ENCODE measurements around the gene NFATC1. TPM values are rescaled to one million over a fixed set of nuclear protein-coding genes. Genes with fewer than 3 reads are reported as not detected.

NFATC1 gene
- total and polyA plus RNA-seq, 8 donors: 3.4 to 7.9 (median 4.4) TPM

- Histone ChIP-seq H3K36me3 (no peaks in the 10 kb centered on the region), H3K4me3 (no peak overlapping the region), H3K4me1 (no peaks in the 10 kb centered on the region), H3K27ac (no peak overlapping the region), H3K9me3 (no peaks in the 10 kb centered on the region), H3K27me3 (no peaks in the 10 kb centered on the region)
- FAIRE-seq: no peak
- intact Hi-C loops (cut with DNase I): no loop called here
- ATAC-seq: no peak
- no peak for TF ChIP-seq CTCF (IDR thresholded peaks at IDR 0.05)
- peak in 1 of 6 donors; percentile 51 for DNase-seq
- 89 to 90% methylated on average over 24 of the region's 24 CpGs for WGBS, 2 donors
These were observed 20.4 kb downstream of the NFATC1 start for GRCh38 chr18:79416022-79416676.

- DNase-seq (peak in 1 of 6 donors; percentile 70), ATAC-seq (no peak), FAIRE-seq (no peak)
- no peak for TF ChIP-seq CTCF (IDR thresholded peaks at IDR 0.05)
- WGBS, 2 donors: 87 to 94% methylated on average over 12 of the region's 12 CpGs
- Histone ChIP-seq H3K36me3 (no peaks in the 10 kb centered on the region), H3K27me3 (no peaks in the 10 kb centered on the region), H3K4me3 (no peak overlapping the region), H3K27ac (no peak overlapping the region), H3K4me1 (no peaks in the 10 kb centered on the region), H3K9me3 (no peaks in the 10 kb centered on the region)
- intact Hi-C loops (cut with DNase I): no loop called here
These were observed 20.9 kb downstream of the NFATC1 start for GRCh38 chr18:79416677-79417052.

GRCh38 chr18:79418236-79418635 lies 22.5 kb downstream of the NFATC1 start:
- no peaks in the 10 kb centered on the region for H3K4me1 ChIP-seq
- H3K9me3 ChIP-seq: no peaks in the 10 kb centered on the region
- DNase-seq: peak in 1 of 6 donors; percentile 61
- intact Hi-C loops (cut with DNase I): no loop called here
- no peak for TF ChIP-seq CTCF (IDR thresholded peaks at IDR 0.05)
- no peak overlapping the region for H3K27ac ChIP-seq
- WGBS, 2 donors: 91 to 92% methylated on average over 19 of the region's 19 CpGs
- no peaks in the 10 kb centered on the region for H3K36me3 ChIP-seq
- H3K4me3 ChIP-seq: no peak overlapping the region
- ATAC-seq: no peak
- FAIRE-seq: no peak
- no peaks in the 10 kb centered on the region for H3K27me3 ChIP-seq

DNA sequence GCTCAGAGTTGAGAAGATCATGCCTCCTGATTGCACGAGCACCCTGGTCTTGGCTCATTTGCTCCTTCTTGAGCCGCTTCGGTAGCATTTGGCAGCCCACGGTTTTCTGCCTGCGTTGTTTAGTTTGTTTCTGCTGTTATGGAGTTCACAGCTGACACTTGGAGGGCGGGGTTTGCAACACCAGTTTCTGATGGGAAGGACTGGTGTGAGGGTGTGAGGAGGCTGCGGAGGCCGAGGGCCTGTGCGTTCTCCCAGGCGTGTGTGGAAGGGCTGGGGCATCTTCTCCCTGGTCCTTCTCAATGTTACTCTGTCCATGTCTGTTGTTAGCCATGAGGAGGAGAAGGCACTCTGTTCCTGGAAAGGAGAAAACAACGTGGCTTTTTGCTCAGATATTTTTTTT lies 22.9 kb downstream of the NFATC1 start:
- 83 to 92% methylated on average over 11 of the region's 11 CpGs for WGBS, 2 donors
- no peak for DNase-seq
- no peaks in the 10 kb centered on the region for H3K4me1 ChIP-seq
- H3K27ac ChIP-seq: no peak overlapping the region
- H3K9me3 ChIP-seq: no peaks in the 10 kb centered on the region
- no peak overlapping the region for H3K4me3 ChIP-seq
- FAIRE-seq: no peak
- H3K27me3 ChIP-seq: no peaks in the 10 kb centered on the region
- ATAC-seq: no peak
- TF ChIP-seq CTCF (IDR thresholded peaks at IDR 0.05): no peak
- no peaks in the 10 kb centered on the region for H3K36me3 ChIP-seq
- intact Hi-C loops (cut with DNase I): no loop called here

DNA sequence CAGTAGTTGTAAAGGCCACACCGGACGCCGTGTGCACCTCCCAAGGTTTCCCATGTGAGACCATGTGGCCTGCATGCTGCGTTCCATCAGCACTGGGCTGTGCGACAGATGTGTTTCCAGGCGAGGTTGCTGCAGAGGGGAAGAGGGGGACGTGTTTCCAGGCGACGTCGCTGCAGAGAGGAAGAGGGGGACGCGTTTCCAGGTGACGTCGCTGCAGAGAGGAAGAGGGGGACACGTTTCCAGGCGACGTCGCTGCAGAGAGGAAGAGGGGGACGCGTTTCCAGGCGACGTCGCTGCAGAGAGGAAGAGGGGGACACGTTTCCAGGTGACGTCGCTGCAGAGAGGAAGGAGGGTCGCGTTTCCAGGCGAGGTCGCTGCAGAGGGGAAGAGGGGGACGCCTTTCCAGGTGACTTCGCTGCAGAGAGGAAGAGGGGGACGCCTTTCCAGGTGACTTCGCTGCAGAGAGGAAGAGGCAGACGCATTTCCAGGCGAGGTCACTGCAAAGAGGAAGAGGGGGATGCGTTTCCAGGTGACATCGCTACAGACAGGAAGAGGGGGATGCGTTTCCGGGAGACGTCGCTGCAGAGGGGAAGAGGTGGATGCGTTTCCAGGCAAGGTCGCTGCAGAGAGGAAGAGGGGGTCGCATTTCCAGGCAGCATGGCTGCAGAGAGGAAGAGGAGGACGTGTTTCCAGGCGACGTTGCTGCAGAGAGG lies 24.5 kb downstream of the NFATC1 start:
- Histone ChIP-seq H3K4me1 (no peaks in the 10 kb centered on the region), H3K36me3 (no peaks in the 10 kb centered on the region), H3K9me3 (no peaks in the 10 kb centered on the region), H3K27ac (no peak overlapping the region), H3K4me3 (no peak overlapping the region), H3K27me3 (no peaks in the 10 kb centered on the region)
- no peak for FAIRE-seq
- 88% methylated on average over 48 of the region's 48 CpGs for WGBS, 2 donors
- no peak for TF ChIP-seq CTCF (IDR thresholded peaks at IDR 0.05)
- ATAC-seq: no peak
- peak in 1 of 6 donors; percentile 21 for DNase-seq
- intact Hi-C loops (cut with DNase I): no loop called here
